NCI-H446 (cell line): ENCODE results near the gene PKD2L1.

Source experiments
- DNase-seq, 2 experiments: peaks; one replicate each; lab custom pipeline; 2025; lab: John Stamatoyannopoulos, UW

PKD2L1 gene

DNA sequence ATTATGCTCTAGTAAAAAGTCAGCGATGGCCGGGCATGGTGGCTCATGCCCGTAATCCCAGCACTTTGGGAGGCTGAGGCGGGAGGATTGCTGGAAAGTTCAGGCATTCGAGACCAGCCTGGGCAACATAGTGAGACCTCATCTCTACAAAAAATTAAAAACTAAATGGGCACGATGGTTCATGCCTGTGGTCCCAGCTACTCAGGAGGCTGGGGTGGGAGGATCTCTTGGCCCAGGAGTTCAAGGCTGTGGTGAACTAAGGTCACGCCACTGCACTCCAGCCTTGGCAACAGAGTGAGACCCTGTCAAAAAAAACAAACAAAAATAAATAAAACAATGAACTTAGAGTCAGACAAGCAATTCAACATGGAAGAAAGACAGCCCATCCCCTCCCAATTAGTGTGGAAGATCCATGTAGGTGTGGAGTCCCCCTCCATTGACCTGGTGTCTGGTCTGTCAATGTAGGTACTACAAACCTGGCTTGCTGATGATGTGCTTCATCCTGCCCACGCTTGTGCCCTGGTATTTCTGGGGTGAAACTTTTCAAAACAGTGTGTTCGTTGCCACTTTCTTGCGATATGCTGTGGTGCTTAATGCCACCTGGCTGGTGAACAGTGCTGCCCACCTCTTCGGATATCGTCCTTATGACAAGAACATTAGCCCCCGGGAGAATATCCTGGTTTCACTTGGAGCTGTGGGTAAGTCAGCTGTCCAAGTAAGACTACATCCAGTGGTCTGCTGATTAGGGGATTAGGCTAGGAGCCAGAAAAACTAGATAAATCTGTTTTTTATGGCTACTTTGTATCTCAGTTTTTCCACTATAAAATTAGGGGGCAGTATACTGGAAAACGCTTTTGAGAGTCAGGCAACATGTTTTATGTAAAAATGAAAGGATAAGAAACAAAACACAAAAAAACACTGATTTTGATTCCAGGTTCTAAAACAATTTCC is 26.3 kb upstream of the PKD2L1 start:
- DNase-seq = no peak

DNA sequence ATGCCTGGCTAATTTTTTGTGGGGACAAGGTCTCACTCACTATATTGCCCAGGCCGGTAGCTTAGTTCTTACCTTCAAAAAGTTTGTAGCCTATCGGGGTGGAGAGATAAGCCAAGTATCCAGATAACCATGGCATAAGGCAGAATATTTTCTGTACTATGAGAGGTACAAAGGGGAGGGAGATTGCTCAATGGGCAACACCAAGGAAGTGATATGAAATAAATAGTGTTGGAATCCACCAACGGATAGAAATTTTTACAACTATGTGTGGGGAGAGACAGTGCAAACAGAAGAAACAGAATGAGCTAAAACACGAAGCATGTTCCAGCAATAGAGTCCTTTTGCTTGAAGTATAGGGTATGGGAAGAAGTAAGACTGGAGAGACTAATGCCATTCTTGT is 25.1 kb upstream of the PKD2L1 start:
- DNase-seq = no peak

DNA sequence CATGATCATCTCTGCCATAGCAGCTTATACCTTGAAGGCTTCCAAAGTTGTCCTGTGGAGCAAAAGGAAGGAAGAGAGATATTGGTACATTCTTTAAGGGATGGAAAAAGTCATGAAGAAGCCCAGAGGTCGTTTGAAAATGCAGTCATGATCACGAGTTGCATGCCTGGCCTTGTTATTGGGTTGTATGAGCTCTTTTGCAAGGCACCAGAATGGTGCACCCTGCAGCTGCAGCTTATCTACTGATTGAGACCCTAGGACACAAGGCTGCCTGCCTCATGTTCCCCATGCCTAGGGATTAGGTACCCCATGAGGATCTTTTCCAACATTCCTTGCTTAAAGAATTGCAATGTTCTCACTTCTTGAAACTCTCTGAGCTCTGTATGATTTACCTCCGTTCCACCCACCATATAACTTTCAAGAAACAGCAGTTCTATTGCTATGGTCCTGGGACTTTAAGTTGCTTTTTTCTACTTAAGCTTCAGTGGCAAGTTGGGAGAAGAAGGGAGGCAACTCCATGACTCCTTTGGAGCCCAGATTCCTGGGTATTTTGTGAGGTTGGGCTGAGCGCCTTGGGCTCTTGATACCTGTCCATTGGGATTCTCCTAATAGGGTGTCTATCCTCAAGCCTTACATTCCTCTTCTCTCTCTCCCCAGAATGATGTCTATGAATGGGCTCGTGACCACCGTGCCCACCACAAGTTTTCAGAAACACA is 23.9 kb upstream of the PKD2L1 start:
- DNase-seq = no peak

DNA sequence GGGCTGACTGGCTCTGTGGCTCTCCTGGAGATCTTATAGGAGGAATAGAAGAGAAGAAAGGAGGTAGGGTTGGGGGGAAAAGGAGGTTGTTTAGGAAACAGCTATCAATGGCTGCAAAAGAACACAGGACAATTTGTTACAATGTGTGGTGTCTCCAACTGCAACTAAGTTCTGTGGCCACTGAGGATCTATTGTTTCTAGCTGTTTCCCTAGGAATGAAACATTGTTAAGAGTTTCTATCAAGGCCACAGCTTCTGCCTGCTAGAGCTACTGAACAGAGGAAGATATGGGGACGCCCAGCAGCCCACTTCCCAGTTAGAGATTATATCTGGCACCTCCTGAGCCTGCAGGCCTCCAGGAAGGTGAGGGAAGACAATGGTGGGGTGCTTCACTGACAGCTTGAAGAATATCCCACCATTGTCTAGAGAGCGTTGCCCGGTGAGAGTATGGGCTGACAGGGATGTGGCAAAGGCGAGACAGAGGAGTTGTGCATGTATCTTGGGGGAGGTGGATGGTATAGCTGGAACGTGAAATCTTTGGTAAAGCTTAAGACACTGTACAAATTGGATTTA is 21.0 kb upstream of the PKD2L1 start:
- DNase-seq = no peak

DNA sequence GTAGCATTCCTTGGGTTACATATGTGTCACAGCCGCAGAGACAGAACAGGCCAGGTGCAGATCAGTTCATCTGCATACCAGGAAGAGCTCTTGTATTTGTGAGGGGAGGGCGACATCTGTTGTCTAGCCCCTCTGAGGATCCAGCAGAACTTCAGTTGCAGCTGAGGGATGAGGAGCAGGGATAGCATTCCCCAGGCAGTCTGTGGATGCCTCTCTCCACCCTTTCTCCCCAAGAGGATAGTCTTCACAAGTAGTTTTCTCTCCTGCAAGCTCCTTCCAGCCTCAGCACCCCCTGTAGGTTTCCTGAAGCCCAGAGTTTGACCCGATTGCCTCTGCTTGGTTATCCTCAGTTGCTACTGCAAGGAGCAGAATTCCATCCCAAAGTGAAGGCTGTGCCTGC is 19.6 kb upstream of the PKD2L1 start:
- DNase-seq = no peak

DNA sequence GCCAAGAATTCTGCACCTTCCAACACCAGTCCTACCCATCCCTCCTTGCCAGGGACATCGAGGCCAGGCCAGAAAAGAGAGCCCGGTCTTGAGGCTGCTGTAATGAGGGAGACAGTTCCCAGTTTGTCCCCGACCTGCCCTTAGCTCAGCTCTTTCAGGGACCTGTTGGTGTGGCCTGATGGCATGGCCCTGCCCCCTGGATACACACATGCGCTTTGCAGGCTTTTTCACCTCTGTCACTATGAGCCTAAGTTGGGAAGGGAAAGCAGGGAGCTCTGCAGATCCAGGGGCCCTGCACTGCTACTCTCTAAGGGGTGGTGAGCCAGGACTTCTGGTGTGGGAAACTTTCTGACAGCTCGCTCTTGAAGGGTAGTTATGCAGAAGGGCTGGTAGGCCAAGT is 19.1 kb upstream of the PKD2L1 start:
- no peak for DNase-seq

DNA sequence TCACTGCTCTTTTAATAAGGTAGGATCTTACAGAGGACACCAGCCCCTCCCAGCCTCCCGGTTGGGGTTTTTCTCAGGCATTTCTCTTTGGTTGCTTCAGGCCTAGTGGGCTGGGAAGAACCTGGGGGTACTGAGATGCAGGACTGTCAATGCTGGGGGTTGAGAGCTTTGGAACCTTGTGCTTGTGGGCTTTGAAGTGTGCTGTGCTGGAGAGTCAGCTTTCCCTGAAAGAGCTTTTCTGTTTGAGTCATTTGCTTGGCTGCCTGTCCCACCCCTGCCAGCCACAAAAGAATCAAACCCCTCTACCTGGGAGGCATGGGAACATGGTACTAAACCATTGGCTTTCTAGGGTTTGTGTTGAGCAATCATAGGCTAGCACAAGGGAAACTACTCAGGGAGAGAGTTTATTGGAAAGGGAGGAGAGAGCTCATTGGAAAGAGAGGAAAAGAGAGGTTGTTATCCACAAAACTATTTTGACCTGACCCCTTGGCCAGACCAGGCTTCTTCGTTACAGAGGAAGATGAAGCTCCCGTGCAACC is 18.4 kb upstream of the PKD2L1 start:
- no peak for DNase-seq

DNA sequence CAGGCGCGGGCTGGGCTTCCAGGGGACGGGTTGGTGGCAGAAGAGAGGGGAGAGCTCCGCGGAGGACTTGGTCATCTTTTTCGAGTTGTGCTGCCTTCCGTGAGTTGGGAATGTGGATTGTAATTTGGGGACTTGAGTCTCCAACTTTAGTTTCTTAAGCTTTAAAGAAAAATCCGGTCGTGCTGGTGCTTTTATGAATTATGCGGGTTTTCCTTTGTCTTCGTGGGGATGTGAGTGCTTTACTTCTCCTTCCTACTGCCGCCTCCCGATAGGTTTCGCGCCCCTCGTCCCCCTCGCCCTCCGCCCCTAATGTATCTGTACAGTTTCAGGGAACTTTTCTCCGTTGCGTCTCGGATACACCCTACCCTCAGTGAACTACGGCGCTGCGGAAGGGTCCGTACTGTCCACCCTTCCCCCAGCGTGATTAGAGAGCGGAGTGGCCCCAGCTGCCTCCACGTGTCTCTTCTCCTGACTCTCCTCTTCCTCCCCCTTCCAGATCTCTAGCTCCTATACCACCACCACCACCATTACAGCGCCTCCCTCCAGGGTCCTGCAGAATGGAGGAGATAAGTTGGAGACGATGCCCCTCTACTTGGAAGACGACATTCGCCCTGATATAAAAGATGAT is 17.7 kb upstream of the PKD2L1 start:
- DNase-seq = no peak

DNA sequence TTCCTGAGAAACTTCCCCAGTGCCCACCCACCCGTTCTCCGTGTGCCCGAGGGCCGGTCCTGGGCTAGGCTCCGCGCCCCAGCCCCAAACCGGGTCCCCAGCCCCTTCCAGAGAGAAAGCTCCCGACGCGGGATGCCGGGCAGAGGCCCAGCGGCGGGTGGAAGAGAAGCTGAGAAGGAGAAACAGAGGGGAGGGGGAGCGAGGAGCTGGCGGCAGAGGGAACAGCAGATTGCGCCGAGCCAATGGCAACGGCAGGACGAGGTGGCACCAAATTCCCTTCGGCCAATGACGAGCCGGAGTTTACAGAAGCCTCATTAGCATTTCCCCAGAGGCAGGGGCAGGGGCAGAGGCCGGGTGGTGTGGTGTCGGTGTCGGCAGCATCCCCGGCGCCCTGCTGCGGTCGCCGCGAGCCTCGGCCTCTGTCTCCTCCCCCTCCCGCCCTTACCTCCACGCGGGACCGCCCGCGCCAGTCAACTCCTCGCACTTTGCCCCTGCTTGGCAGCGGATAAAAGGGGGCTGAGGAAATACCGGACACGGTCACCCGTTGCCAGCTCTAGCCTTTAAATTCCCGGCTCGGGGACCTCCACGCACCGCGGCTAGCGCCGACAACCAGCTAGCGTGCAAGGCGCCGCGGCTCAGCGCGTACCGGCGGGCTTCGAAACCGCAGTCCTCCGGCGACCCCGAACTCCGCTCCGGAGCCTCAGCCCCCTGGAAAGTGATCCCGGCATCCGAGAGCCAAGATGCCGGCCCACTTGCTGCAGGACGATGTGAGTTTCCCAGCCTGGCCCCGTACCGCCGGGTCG is 16.9 kb upstream of the PKD2L1 start, which contains the start of gene SCD:
Gene SCD (plus strand): TSS at position 469 of the 803 bp plus-strand sequence. CDS start 272 bp downstream, at position 741.
- DNase-seq = peak; percentile 74 to 89

DNA sequence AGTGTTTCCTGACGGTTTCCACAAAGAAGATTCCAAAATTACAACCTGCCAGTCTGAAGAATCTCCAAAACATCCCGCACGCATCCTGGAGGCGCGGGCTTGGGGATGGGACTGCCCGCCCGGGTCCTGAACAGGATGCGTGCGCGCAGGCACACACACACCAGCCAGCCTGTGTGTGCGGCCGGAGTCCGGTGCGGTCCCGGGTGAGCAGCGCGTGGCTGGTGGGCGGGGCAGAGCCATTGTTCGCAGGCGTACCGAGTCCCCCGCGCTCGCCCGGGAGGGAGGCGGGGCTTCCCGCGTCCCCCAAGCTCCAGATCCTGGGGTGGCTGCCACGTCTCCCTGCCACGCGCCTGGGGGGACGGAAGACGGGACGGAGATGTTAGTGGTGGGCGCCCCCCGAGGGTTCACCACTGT is 16.3 kb upstream of the PKD2L1 start:
- peak; percentile 14 to 66 for DNase-seq

DNA sequence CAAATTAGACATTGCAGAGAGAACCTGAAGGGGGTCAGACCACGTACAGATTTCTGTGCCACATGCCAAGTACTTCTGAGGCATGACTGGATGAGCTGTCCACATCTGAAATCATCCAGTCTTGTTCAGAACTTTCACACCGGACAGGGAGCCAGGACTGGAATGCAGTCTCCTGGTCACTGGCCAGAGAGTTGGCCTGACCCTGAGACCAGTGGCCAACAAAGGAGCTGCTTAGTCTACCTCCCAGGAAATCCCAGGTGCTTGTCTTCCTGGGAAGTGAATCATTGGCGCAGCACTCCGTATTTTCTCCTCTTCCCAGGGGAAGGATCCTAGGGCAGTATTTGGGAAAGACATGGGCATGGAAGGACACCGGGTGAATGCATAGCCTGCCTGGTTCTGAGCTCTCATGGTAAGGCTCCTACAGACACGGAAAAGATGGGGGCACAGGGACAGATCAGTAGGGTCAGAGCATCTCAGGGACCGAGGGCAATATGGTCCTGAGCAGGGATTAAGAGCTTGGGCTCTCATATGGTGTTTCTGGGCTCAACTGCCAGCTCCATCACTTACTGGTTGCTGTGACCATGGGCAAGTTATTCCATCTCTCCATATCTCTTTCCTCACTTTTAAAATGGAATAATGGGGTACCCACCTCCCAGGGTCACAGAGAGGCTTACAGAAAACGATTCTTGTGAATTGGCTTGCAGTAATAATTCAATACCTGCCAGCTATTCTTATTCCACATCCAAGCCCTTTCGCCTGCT is 15.7 kb upstream of the PKD2L1 start:
- no peak for DNase-seq

DNA sequence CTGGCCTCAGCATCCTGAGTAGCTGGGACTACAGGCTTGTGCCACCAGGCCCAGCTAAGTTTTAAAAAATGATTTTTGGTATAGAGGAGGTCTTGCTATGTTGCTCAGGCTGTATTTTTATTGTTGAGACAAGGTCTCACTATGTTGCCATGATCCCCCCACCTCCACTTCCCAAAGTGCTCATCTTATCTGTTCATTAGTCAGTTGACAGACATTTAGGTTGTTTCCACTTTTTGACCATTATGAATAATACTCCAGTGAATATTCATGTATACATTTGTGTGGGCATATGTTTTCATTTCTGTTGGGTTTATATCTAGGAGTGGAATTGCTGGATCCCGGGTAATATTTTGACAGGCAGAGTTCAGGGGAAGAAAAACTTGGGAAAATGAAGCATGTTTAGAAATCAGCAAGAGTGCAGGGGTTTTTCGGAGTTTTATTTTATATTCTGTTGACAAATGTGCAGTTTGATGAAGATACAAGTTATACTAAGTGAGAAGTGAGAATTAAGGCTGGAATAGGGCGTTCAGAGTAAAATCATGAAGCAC is 14.3 kb upstream of the PKD2L1 start:
- DNase-seq = no peak

DNA sequence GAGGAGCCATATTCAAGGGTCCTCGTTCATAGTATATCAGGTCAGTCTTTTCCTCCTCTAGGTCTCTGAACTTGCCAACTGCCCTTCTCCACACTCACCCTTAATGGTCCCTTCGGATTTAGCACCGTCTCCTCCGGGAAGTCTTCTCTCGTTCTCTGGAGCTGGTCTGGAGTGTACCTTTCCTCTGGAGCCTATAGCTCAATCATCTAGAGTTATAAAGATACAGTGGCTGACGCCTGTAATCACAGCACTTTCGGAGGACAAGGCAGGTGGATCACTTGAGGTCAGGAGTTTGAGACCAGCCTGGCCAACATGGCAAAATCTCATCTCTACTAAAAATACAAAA is 12.6 kb upstream of the PKD2L1 start:
- no peak for DNase-seq

DNA sequence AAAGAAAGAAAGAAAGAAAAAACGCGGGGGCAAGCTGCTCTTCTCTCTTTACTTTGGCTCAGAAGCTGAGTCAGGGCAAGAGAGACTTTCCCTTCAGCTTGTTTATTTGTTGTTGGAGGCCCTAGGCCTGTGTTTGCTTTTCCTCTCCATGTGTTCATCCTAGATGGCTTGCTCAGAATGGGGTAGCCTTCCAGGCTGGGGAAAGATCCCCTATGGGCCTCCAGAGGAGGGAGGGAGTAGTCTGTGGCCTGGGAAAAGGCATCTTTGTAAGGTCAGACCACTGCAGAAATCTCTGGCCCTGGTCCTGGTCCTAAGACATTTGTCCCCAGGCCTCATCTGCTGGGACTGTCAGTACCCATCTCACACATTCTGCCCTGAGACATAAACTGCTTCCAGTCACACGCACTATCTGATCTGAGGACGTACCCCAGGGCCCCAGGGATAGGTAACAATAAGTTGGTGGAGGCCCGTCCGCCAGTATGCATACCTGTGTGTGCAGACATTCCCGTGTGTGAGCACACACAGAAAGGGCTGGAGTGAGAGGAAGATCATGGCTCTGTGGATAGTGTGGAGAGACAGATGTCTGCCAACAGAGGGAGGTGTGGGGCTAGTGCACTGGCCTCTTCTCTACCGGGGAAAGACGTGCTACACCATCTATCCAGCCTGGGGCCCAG is 12.1 kb upstream of the PKD2L1 start:
- peak in 1 of 2 experiments; percentile 37 for DNase-seq

DNA sequence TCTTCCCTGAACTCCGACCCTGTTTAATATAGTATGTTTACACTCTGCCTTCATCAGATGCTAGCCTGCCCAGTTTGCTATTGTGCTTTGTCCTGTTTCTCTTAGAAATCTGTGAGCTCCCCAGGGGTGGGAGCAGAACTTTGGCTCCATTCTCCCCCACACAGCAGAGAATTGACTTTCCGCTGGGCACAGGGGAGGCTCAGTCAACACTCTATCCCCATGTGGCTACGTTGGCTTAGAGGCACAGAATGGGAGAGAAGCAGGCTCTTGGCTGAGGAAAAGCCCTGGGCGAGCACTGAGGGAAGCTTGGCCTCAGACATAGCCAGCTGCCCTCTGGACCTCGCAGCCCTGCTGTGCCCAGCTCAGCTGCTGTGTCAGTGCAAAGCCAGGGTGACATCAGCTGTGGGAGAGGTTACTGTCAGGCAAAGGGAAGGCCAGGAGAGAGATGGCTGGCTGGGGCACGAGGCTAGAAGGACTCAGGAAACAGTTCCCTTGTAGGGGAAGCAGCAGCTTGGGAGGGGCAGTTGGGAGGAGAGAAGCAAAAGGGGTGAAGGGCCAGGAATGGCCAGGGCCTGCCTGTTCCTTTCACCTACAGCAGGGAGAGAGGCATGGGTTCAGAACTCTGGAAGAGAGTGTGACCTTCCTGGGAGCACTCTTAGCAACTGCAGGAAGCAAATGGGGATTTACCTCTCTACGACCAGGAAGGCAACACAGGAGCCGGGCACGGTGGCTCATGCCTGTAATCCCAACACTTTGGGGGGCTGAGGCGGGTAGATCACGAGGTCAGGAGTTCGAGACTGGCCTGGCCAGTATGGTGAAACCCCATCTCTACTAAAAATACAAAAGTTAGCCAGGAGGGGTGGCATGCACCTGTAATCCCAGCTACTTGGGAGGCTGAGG is 11.2 kb upstream of the PKD2L1 start:
- peak in 1 of 2 experiments; percentile 60 for DNase-seq

DNA sequence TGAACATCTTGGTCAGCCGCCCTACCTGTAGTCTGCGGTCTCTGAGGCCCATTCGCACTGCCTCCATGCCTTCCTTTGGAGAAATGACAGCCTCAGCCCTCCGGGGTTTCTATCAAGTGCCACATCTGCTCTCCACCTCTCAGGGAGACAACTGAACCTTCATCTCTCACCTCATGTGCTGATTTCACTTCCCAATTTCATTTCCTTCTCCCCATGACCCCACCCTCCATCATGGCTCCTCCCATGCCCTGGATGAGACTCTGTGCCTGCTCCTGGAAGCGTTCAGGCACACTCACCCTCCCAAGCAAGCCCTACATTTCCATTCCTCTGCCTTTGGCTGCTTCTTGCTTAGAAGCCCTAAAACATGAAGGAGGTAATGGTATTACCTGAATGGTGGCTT is 9.2 kb upstream of the PKD2L1 start:
- DNase-seq = no peak

DNA sequence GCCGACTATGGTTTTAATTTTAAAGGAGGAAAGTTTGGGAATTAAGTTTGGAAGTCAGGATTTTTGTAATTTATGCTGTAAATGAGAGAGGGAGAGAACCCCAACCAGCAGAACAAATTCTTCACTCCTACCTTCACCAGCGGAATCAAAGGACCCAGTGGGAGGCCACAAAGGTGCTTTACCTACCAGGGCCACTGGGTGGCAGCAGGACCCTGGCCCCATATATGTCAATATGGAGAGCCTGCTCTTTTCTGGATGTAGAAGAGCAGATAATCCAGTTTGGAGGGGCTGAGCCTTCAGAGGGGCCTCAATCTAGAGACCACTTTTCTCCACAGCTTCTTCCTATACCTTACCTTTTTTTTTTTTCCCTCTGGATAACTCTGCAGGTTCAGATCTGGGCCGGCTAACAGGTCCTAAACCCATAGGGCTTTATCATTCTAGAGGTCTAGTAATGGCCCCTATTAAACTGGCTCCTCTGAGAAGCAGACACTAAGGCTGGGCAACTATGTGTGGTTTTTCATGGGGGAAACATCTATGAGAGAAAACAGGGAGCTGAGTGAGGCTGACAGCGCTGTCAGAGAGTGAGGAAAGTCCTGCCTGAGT is 8.5 kb upstream of the PKD2L1 start:
- DNase-seq = peak; percentile 39 to 67

DNA sequence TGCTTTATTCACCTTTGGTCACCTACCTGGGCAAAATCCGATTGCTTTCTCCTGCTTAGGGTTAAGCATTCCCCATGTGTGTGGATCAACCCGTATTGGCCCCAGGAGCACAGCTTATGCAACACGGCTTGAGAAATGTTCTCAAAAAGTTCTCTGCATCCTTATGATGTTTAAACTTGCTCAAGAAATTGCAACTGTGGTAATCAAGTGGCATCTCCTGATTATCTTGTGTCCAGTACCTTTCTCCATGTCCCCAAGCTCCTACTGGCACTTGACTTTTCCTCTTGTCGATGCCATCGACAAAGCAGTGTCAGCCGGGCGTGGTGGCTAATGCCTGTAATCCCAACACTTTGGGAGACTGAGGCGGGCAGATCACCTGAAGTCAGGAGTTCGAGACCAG is 4.7 kb upstream of the PKD2L1 start:
- no peak for DNase-seq
